ENCODE measurements around the gene CCBE1.

The CCBE1 gene

GRCh38 chr18:59565957-59566356 lies 131.3 kb downstream of the CCBE1 start:
- DNase-seq = no peak

GRCh38 chr18:59564561-59564960 lies 132.7 kb downstream of the CCBE1 start:
- DNase-seq = no peak

DNA sequence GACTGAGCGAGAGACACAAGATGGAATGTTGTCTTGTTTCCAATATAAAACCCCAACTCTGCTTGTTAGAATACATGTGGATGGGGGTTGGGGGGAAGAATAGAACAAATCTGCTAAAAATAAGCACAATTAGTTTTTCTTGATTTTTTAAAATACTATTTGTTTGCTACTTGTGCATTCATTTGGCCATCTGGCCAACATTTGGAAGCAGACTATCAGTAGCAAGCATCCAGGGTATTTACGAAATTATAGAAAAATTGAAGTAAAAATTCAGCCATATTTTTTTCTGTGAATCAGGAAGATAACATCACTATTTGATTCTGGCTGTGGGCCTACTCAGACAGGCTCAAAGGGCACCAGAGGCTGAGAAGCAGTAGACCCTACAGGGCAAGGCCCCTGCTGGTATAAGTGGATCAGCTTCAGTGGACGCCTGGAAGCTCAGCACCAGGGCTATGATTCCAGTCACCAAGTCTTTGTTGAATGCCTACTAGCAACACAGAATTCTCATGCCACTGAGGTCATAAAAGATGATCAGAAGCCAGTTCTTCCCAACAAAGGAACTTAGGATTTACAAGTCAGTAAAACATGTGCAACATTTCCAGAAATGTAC lies 133.9 kb downstream of the CCBE1 start:
- DNase-seq = no peak

DNA sequence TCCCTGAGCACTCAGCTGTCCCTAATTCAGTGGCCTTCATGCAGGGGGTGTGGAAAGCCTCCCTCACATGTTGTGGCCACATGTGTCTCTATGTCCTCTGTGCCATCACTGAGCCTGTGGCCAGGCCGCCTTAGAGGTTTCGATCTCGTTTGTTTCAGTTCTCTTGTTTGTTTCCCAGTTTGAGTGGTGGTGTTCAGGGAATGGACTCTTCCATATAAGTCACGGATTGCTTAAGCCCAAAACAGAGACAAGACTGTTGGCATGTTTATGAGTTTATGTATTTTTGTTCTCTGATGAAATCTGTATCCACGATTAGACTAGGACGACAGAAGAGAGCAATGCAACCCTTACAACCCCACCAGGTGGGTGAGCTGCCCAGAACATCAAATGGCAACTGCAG lies 134.5 kb downstream of the CCBE1 start:
- DNase-seq = no peak

DNA sequence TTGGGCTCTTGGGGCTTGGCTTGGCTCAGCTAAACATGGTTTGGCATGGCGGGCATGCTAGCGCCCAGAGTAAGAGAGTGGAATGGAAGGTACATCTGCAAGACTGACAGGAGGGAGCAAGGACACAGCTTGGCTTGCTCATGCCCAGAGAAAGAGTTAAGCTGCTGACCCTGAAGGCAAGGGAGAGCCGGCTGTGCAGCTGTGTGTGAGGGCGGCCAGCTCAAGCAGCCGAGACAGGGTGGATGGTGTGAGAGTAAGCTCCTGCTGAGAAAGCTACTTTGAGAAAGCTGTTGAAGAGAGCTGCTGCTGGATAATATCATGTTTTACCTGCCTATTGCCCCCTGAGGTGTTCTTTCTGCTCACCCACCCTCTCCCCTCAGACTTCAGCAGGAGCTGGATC lies 135.6 kb downstream of the CCBE1 start:
- no peak for DNase-seq

DNA sequence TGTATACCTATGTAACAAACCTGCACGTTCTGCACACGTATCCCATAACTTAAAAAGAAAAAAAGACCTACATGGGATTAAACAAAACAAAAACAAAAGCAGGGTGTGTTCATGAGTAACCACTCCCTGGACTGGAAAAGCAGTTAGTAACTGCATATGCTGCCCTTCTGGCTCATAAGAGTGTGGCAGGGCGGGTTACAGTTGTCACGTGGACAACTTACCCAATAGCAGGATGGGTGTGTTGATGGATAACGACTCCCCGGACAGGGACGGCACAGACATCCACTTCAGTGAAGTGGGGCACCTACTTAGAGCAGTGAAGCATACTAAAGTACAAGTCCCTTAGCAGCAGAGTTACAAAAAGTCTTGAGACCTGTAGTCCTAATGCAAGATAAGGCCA lies 136.7 kb downstream of the CCBE1 start:
- DNase-seq = no peak

GRCh38 chr18:59559528-59559927 lies 137.7 kb downstream of the CCBE1 start:
- DNase-seq = no peak

- DNase-seq = peak; percentile 65
Measured at GRCh38 chr18:59555995-59556659, 141.1 kb downstream of the CCBE1 start.

DNA sequence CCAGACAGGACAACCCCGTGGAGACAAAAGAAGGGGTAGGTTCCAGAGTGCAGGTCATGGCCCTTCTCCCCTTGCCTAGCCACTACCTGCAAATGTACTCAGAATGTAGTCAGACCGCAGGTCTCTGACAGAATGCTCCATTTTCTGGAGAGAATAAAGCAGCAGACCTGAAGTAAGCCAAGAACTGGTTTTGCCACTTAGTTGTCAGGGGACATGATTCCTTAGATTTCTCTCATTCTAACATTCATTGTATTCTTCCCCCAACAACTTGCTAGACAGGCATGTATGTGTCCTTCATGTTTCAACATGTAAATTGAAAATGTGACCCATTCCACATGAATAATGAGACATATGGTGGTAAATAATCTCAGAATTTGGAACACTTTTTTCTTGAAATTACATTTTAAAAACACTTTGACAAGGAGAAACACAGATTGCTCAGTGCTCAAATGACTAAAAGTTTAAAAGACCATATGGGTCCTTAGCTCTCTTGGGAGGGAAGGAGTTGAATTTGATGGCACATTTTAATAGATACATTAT lies 142.4 kb downstream of the CCBE1 start:
- no peak for DNase-seq

- DNase-seq = no peak
Measured at GRCh38 chr18:59553273-59553870, 143.9 kb downstream of the CCBE1 start.

DNA sequence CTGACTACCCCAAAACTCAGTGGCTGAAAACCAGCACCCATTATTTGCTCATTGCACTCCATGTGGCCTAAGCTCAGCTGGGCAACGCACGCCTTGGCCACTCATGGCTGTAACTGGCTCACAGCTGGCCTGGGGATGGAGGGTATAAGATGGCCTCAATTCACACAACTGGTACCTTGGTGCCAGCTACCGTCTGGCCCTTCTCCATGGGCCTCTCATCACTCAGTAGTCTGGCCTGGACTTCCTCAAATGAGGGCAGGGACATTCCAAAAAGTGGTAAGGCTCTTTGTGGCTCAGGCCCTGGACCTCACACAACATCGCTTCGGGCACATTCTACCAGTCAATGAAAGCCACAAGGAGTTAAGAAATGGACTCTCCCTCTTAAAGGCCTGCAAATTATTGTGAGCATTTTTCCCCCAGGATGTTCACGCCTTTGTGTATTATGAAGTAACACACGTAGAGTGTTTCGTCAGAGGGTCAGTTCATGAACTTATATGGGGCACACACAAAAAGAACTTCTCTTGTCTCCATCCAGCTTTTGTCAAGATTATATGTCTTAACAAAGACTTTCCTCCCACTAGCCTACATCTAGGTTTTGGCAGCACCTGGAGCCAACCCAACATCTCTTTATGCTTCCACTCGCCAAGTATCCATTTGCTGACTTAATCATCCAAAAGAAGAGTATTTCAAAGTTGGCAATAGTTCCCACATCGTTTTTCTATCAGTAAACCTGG lies 145.2 kb downstream of the CCBE1 start:
- no peak for DNase-seq

DNA sequence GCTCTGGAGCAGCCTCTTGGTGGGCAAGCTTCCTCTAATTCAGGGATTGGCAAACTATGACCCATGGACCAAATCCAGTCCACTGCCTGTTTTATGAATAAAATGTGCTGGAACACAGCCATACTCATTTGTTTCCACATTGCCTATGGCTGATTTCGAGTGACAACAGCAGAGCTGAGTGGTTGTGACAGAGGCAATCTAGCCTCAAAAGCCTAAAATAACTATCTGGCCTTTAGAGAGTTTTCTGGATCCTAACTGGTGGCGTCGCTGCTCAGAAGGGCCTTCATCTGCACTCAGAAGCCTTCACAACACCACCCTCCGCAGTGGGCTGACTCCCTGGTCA lies 147.1 kb downstream of the CCBE1 start:
- no peak for DNase-seq

- DNase-seq = peak; percentile 26
Measured at GRCh38 chr18:59549503-59550173, 147.6 kb downstream of the CCBE1 start.

DNA sequence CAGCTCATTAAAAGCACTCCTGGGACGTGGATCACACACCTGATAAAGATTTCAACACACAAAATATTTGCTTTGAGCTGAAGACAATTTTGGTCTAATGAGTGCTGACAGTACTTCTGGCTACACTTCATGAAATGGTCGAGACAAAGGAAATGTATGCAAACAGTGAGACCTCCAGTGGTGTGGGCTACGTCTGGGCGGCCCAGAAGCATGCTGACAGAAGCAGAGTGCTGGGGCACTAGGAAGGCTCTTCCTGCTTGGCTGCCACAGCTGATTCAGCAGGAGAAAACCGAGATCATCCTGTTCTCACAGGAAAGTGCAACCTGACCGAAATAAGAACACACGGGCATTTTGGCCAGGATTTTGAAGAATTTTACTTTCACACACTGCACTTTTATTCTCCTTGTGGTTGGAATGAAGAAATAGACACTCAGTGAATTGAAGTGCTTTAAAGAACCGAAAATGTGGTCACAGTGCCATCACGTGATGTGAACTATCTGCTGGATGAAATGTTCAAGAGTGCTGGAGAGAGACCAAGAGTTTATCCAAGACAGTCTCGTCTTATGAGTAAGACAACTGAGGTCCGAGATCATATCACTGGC lies 149.5 kb downstream of the CCBE1 start:
- peak; percentile 90 for DNase-seq

- no peak for DNase-seq
Measured at GRCh38 chr18:59546188-59546587, 151.0 kb downstream of the CCBE1 start.

DNA sequence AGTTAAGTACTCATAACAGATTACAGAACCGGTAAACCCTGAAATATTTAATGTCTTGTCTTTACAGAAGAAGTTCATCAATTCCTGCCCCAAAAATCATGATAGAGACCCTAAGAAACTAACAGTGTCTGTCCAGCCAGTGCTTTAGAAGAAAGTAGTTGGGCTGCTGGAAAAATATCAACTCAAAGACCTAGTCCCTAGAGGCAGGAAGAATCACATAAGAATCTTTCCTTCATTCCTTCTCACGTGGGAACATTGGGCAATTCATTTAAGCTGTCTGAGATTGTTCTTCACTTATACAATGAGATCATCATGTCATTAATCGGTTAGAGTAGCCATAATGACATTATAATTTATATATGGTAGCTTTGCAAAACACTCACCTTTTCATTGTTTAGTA lies 156.4 kb downstream of the CCBE1 start:
- DNase-seq = no peak

DNA sequence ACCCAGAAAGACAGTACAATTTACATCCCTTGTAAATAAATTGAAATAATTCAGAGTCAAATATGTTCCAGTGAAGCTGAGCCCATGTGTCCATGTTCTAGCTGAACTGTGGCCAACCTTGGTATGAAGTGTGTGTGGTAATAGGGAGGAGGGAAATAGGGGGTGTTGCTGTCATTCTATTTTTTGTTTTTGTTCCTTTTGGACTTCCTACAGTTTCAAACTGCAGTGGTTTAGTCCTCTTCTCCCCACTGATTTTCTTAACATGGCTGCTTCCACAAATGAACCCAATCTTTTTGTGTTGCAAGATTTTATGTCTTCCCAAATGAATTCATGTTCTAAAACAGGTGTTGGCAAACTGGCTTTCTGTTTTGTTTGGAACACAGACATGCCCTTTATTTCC lies 156.9 kb downstream of the CCBE1 start:
- DNase-seq = no peak

GRCh38 chr18:59539108-59539507 lies 158.1 kb downstream of the CCBE1 start:
- no peak for DNase-seq

GRCh38 chr18:59537579-59537978 lies 159.6 kb downstream of the CCBE1 start:
- no peak for DNase-seq

GRCh38 chr18:59536166-59536565 lies 161.1 kb downstream of the CCBE1 start:
- no peak for DNase-seq

DNA sequence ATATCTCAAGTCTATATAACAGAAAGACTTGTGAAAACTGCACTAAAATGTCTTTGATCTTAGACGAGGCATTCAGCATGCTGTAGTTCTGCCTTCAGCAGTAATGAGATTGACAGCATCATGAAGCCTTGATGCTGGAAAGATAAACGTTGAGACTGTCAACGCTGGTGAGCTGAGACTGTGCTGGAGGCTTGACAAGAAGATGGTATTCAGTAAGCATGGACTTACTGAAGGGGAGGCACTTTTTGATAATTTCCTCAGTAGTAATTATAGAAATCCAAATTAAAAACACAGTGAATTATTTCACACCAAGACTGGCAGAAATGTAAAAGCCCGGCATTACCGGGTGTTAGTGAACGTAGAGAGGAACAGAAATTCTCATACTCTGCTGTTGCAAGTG lies 162.2 kb downstream of the CCBE1 start:
- DNase-seq = no peak

GRCh38 chr18:59528866-59529265 lies 168.4 kb downstream of the CCBE1 start:
- DNase-seq = no peak

All from COR-L47 (cell line).